ENCODE measurements around the gene NOS2.

- TF ChIP-seq CTCF (conservative IDR thresholded peaks at IDR 0.05) (no peak), ZFX (IDR thresholded peaks at IDR 0.05) (no peak)
Observed at GRCh38 chr17:27807567-27808470, 7.5 kb upstream of the NOS2 start.

All from C4-2B (cell line).